Pancreas (tissue), 10 donors: ENCODE data around the gene HCCS. TPM values are rescaled to one million over a fixed set of nuclear protein-coding genes. Genes with fewer than 3 reads are reported as not detected.

ENCODE experiments used
- ATAC-seq, 4 donors: fragments of 200-7000 bp; cut with Tn5 transposase; one replicate each; pipeline versions ENCODE4 v1.8.0 to v1.9.1; 2020; ENCODE audit warnings: mild to moderate bottlenecking in 4 of 4, moderate library complexity in 4 of 4
- DNase-seq, 6 donors: peaks; one replicate each; pipeline ENCODE4 v3.0.0-alpha.2; 2020
- FAIRE-seq: peaks from 2 replicates; lab custom pipeline; 2012; peaks lifted over from hg19 to GRCh38; lab: Jason Lieb, UNC
- H3K27ac ChIP-seq, 4 donors: fragments of 200-600 bp; sonication (generic); 1 replicate in 3 of 4; 2 replicates in 1 of 4; pipeline versions ENCODE4 v1.5.0 to v1.8.0; 2020
- H3K27me3 ChIP-seq, 4 donors: fragments of 200-600 bp; one replicate each; pipeline ENCODE4 v1.8.0; 2021
- H3K36me3 ChIP-seq, 3 donors: fragments of 200-600 bp; sonication (generic) in 1 of 3; one replicate each; pipeline versions ENCODE4 v1.5.0 to v1.8.0; 2020 to 2021
- H3K4me1 ChIP-seq, 3 donors: fragments of 200-600 bp; one replicate each; pipeline ENCODE4 v1.8.0; 2021
- H3K4me3 ChIP-seq, 4 donors: fragments of 200-600 bp; sonication (generic) in 2 of 4; one replicate each; pipeline versions ENCODE4 v1.5.0 to v1.8.0; 2020 to 2021
- H3K9me3 ChIP-seq, 4 donors: fragments of 200-600 bp; one replicate each; pipeline ENCODE4 v1.8.0; 2021
- CTCF ChIP-seq, 4 donors: fragments of 200-600 bp; sonication (generic) in 3 of 4; IDR thresholded peaks; one replicate each; pipeline versions ENCODE4 v1.5.0 to v1.8.0; 2021; ENCODE audit warnings: antibody characterized with exemption in 4 of 4
- WGBS, 2 donors: extraction: QIAGEN DNeasy Blood & Tissue Kit; methylation state at CpG; one replicate each; pipeline ENCODE4 v1.1.7; 2013; 5-methylcytosine and 5-hydroxymethylcytosine counted together
- intact Hi-C, 3 donors: fragments of 100-400 bp; cut with DNase I; formaldehyde crosslinking; loops; one replicate each; pipeline versions ENCODE4 v1.11.1 to v1.14.2; 2022
- polyA plus RNA-seq, 2 donors: library from polyadenylated mRNA; stranded (reverse); fragments of 200-250 nt; gene quantifications; one replicate each; pipeline ENCODE4 v1.2.3, GENCODE V29; 2013
- total RNA-seq, 6 donors: library from RNA; stranded (reverse); fragmentation: NEBNext Ultra II Directional in 4 of 6; extraction: Animal tissue kit (Norgen Biotek cat#: 25700) in 4 of 6; gene quantifications; one replicate each; pipeline versions ENCODE4 v1.2.1 to v1.2.4, GENCODE V29; 2021 to 2023
- donor health status: healthy with polysubstance abuse.
- donor health status: DM: no; HTN: no; CAD: no; lungs with moderate emphysema.
- donor health status: DM: no; HTN: no; CAD: no.
- donor health status: control.
- donor health status: control.
- donor health status: Bipolar disorder and iron deficiency.
- donor health status: DM: yes; HTN: yes; CAD: no.
- donor health status: DM: no; HTN: no; CAD: no.
- donor health status: DM: no; HTN: no; CAD: no.
- donor health status: DM: yes; HTN: yes; CAD: no.

The HCCS gene
- total and polyA plus RNA-seq, 8 donors = 3.2 to 9.2 (median 6.4) TPM

GRCh38 chrX:11097933-11098332 is 13.2 kb upstream of the HCCS start:
- ATAC-seq = peak in 1 of 4 donors; percentile 14
- no peak overlapping the region for H3K27ac ChIP-seq
- TF ChIP-seq CTCF (IDR thresholded peaks at IDR 0.05) = no peak
- FAIRE-seq = no peak
- DNase-seq = no peak
- H3K9me3 ChIP-seq = no peaks in the 10 kb centered on the region
- peaks cover 0 to 4% (median 0%) of the 10 kb centered on the region in 4 donors for H3K27me3 ChIP-seq
- intact Hi-C loops = no loop called here
- no peaks in the 10 kb centered on the region for H3K4me1 ChIP-seq
- no peak overlapping the region for H3K4me3 ChIP-seq
- no peaks in the 10 kb centered on the region for H3K36me3 ChIP-seq

- TF ChIP-seq CTCF (IDR thresholded peaks at IDR 0.05) = no peak
- Histone ChIP-seq H3K9me3 (no peaks in the 10 kb centered on the region), H3K27ac (no peak overlapping the region), H3K27me3 (peaks cover 0 to 4% (median 0%) of the 10 kb centered on the region in 4 donors), H3K4me3 (no peak overlapping the region), H3K4me1 (no peaks in the 10 kb centered on the region), H3K36me3 (no peaks in the 10 kb centered on the region)
- no peak for ATAC-seq
- no peak for FAIRE-seq
- intact Hi-C loops = no loop called here
- DNase-seq = no peak
These were observed 11.7 kb upstream of the HCCS start for GRCh38 chrX:11099465-11099864.

- intact Hi-C loops = no loop called here
- peak; percentile 96 for FAIRE-seq
These were observed 10.7 kb upstream of the HCCS start for GRCh38 chrX:11100281-11101035.

GRCh38 chrX:11103006-11103405 is 8.1 kb upstream of the HCCS start:
- Histone ChIP-seq H3K36me3 (no peaks in the 10 kb centered on the region), H3K9me3 (no peaks in the 10 kb centered on the region), H3K27me3 (peaks cover 0 to 3% (median 0%) of the 10 kb centered on the region in 4 donors), H3K4me3 (no peak overlapping the region), H3K4me1 (no peaks in the 10 kb centered on the region), H3K27ac (no peak overlapping the region)
- no peak for TF ChIP-seq CTCF (IDR thresholded peaks at IDR 0.05)
- no peak for ATAC-seq
- intact Hi-C loops = no loop called here
- WGBS, 2 donors = 81 to 94% methylated on average over 3 of the region's 3 CpGs
- no peak for FAIRE-seq
- no peak for DNase-seq

More at GRCh38 chrX:11100281-11101035, 10.7 kb upstream of the HCCS start:
- peak in 3 of 4 donors; percentile 43 to 82 (median 64) for ATAC-seq
- Histone ChIP-seq H3K4me3 (no peak overlapping the region), H3K27ac (no peak overlapping the region), H3K27me3 (peaks cover 0 to 4% (median 0%) of the 10 kb centered on the region in 4 donors), H3K36me3 (no peaks in the 10 kb centered on the region), H3K4me1 (no peaks in the 10 kb centered on the region), H3K9me3 (no peaks in the 10 kb centered on the region)
- TF ChIP-seq CTCF (IDR thresholded peaks at IDR 0.05) = no peak
- 37 to 47% methylated on average over 10 of the region's 10 CpGs for WGBS, 2 donors
- no peak for DNase-seq

GRCh38 chrX:11103751-11104150 is 7.4 kb upstream of the HCCS start:
- Histone ChIP-seq H3K27me3 (peaks cover 0 to 3% (median 0%) of the 10 kb centered on the region in 4 donors), H3K9me3 (no peaks in the 10 kb centered on the region), H3K27ac (no peak overlapping the region), H3K4me1 (no peaks in the 10 kb centered on the region), H3K36me3 (no peaks in the 10 kb centered on the region), H3K4me3 (no peak overlapping the region)
- intact Hi-C loops = no loop called here
- WGBS, 2 donors = 67 to 81% methylated on average over 2 of the region's 2 CpGs
- no peak for TF ChIP-seq CTCF (IDR thresholded peaks at IDR 0.05)
- no peak for FAIRE-seq
- no peak for DNase-seq
- ATAC-seq = no peak
